Thoracic aorta (tissue), 2 donors: ENCODE results near the gene UNCX. TPM values are rescaled to one million over a fixed set of nuclear protein-coding genes. Genes with fewer than 3 reads are reported as not detected.
"Not testable (repeated sequence)": the region's sequence is repeated elsewhere in the genome, so short reads cannot be mapped to it uniquely, and the experiment has no call there.

Source experiments
- ATAC-seq: fragments of 150-250 bp; one replicate; pipeline ENCODE4 v1.8.0; 2017; ENCODE audit warnings: low read depth; ENCODE audit not compliant: insufficient number of reproducible peaks, low FRiP score
- DNase-seq: peaks from one replicate; pipeline ENCODE4 v3.0.0-alpha.2; 2020; ENCODE audit warnings: low spot score
- H3K27ac ChIP-seq, 2 donors: fragments of 200-600 bp; sonication (generic); 1 replicate in 1 of 2; 2 replicates in 1 of 2; pipeline ENCODE4 v1.5.1; 2016; ENCODE audit warnings: mild to moderate bottlenecking in 2 of 2, moderate library complexity in 2 of 2
- H3K27me3 ChIP-seq: fragments of 200-600 bp; sonication (generic); replicated peaks from 2 replicates; pipeline ENCODE4 v1.6.0; 2016; ENCODE audit warnings: mild to moderate bottlenecking; ENCODE audit not compliant: insufficient read depth
- H3K36me3 ChIP-seq: fragments of 200-600 bp; sonication (generic); one replicate; pipeline ENCODE4 v1.5.1; 2016
- H3K4me1 ChIP-seq, 2 donors: fragments of 200-600 bp; sonication (generic); 1 replicate in 1 of 2; 2 replicates in 1 of 2; pipeline versions ENCODE4 v1.5.1 to v1.6.0; 2016; ENCODE audit warnings: low read depth in 2 of 2, mild to moderate bottlenecking in 1 of 2; ENCODE audit not compliant: control insufficient read depth in 1 of 2
- H3K4me3 ChIP-seq: fragments of 200-600 bp; sonication (generic); 2 replicates; pipeline ENCODE4 v1.5.1; 2016; ENCODE audit warnings: mild to moderate bottlenecking
- H3K9me3 ChIP-seq: fragments of 200-600 bp; sonication (generic); 2 replicates; pipeline ENCODE4 v1.5.1; 2016
- CTCF ChIP-seq: fragments of 200-600 bp; sonication (generic); IDR thresholded peaks from one replicate; pipeline ENCODE4 v1.5.1; 2019; ENCODE audit warnings: antibody characterized with exemption
- total RNA-seq, 2 donors: library from RNA; depleted of rRNA; stranded (reverse); fragments of >200 nt; gene quantifications; one replicate each; pipeline versions ENCODE4 v1.1.0 to v1.2.3, GENCODE V29; 2016

The UNCX gene
- total RNA-seq, 2 donors from 2014 or later = not detected

DNA sequence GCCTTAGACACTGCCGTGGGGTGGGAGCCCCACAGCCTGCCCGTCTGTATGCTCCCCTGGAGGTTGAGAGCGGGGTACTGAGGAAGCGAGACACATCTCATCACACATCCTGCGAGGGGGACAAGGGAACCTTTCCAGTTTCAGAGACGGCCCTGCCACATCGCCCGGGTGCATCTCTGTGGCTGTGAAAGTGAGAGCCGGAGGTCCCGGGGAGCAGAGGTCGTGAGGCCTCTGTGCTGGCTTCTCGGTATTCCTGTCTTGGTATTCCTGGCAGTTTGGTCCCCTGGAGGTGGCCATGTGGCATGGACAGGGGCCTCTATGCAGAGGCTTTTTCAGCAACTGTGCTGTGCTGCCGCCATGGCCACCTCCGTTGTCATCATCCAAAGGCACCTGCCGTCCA lies 30.8 kb upstream of the UNCX start:
- Histone ChIP-seq H3K4me3 (no peak overlapping the region), H3K9me3 (no peaks in the 10 kb centered on the region), H3K27me3 (peaks cover 8% of the 10 kb centered on the region), H3K4me1 (peaks cover 0 to 13% of the 10 kb centered on the region in 2 donors), H3K27ac (no peak overlapping the region), H3K36me3 (no peaks in the 10 kb centered on the region)
- ATAC-seq = no peak
- no peak for TF ChIP-seq CTCF
- DNase-seq = no peak

DNA sequence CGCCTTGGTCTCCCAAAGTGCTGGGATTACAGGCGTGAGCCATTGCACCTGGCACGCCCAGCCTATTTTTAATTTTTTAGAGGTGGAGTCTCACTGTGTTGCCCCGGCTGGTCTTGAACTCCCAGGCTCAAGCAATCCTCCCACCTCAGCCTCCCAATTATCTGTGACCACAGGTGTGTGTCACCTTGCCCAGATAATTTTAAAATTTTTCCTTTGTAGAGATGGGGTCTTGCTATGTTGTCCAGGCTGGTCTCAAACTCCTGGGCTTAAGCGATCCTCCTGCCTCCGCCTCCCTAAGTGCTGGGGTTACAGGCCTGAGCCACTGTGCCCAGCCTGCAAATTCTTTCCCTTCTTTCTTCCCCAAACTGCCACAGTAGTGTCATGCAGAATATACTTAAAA lies 29.8 kb upstream of the UNCX start:
- ATAC-seq, DNase-seq, H3K27ac ChIP-seq, H3K9me3 ChIP-seq, H3K36me3 ChIP-seq, H3K4me3 ChIP-seq, H3K27me3 ChIP-seq: not testable (repeated sequence)
- H3K4me1 ChIP-seq = peaks cover 0 to 13% of the 10 kb centered on the region in 2 donors

DNA sequence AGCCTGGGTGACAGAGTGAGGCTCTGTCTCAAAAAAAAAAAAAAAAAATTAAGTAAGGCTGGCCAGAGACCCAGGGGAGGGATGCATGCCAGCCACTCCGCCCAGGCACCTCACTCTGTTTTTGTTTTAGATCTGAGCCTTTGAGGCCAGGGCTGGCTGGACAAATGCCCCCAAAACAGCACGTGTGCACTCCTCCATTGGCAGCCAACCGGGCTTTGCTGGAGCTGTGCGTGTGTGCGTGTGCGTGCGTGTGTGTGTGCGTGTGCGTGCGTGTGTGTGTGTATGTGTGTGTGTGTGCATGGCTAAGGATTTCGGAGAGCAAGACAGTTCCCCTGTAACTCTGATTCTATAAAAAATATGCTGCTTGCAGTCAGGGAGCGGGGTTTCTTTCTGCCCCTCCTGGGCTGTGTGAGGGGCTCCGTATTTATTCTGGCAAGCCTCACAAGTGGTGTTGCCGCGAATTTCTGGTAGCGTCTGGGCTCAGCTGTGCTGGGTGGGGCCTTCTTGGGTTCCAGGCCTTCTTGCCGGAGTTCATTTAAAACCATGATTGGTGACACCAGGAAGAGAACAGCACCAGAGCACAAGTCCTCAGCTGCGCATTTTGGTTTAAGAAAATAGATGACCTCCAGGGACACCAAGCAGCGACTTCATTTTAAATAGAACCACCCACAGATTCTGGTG lies 28.1 kb upstream of the UNCX start:
- H3K27me3 ChIP-seq = peaks cover 6% of the 10 kb centered on the region

DNA sequence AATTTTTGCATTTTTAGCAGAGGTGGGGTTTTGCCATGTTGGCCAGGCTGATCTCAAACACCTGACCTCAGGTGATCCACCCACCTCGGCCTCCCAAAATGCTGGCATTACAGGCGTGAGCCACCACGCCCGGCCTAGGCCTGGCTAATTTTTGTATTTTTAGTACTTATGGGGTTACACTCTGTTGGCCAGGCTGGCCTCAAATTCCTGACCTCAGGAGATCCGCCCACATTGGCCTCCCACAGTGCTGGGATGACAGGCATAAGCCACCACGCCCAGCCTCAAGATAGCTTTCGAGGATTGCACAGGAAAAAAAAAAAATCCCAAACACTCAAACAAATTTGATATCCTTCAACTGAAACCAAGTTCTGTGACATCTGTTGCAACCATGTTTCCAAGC lies 26.9 kb upstream of the UNCX start:
- H3K36me3 ChIP-seq, H3K27ac ChIP-seq, H3K27me3 ChIP-seq, H3K9me3 ChIP-seq, H3K4me3 ChIP-seq, DNase-seq, ATAC-seq: not testable (repeated sequence)
- H3K4me1 ChIP-seq = peaks cover 7 to 19% of the 10 kb centered on the region in 2 donors

More for the DNA sequence above, 28.1 kb upstream of the UNCX start:
- no peaks in the 10 kb centered on the region for H3K9me3 ChIP-seq
- peaks cover 0 to 13% of the 10 kb centered on the region in 2 donors for H3K4me1 ChIP-seq
- peak overlapping the region; percentile 46 for H3K4me3 ChIP-seq
- H3K36me3 ChIP-seq = no peaks in the 10 kb centered on the region
- ATAC-seq (no peak), DNase-seq (no peak)
- H3K27ac ChIP-seq = no peak overlapping the region
- no peak for TF ChIP-seq CTCF

GRCh38 chr7:1209097-1209496 lies 23.6 kb upstream of the UNCX start:
- no peaks in the 10 kb centered on the region for H3K27me3 ChIP-seq

More at GRCh38 chr7:1209097-1209496, 23.6 kb upstream of the UNCX start:
- Histone ChIP-seq H3K4me3 (no peak overlapping the region), H3K9me3 (no peaks in the 10 kb centered on the region), H3K27ac (no peak overlapping the region), H3K36me3 (no peaks in the 10 kb centered on the region), H3K4me1 (peaks cover 8 to 23% of the 10 kb centered on the region in 2 donors)
- no peak for ATAC-seq
- no peak for TF ChIP-seq CTCF
- DNase-seq = no peak
